ENCODE measurements around the gene PTPN22. TPM values are rescaled to one million over a fixed set of nuclear protein-coding genes. Genes with fewer than 3 reads are reported as not detected.
A peak's percentile ranks its signal among the peaks of the same experiment; 100 is the strongest.

The PTPN22 gene
- total and polyA plus RNA-seq, 2 experiments from 2014 or later, result 0.17 to 0.47 TPM

GRCh38 chr1:113868387-113869083 lies 3.0 kb downstream of the PTPN22 start:
- H3K9me2 ChIP-seq (replicated peaks; ENCODE audit: insufficient read depth), result no peaks in the 10 kb centered on the region
- H3K79me2 ChIP-seq, result no peaks in the 10 kb centered on the region
- no peaks in the 10 kb centered on the region for H3K27me3 ChIP-seq
- TF ChIP-seq EZH2 (IDR thresholded peaks at IDR 0.05; ENCODE audit: borderline replicate concordance) (no peak), EZH2phosphoT487 (IDR thresholded peaks at IDR 0.05; ENCODE audit: low read depth, severe bottlenecking, unreplicated experiment) (no peak), CTCF (IDR thresholded peaks at IDR 0.05; ENCODE audit: poor library complexity) (no peak)
- H3K4me3 ChIP-seq, result no peak overlapping the region
- no peak overlapping the region for H3K4me2 ChIP-seq
- H3K9me3 ChIP-seq (ENCODE audit: low read depth), result no peaks in the 10 kb centered on the region
- H4K20me1 ChIP-seq (ENCODE audit: insufficient read depth, poor library complexity, severe bottlenecking), result no peaks in the 10 kb centered on the region
- WGBS (ENCODE audit: low lambda C conversion rate, missing lambda C conversion rate), result 86% methylated on average over 4 of the region's 4 CpGs
- no peaks in the 10 kb centered on the region for H3K4me1 ChIP-seq (ENCODE audit: insufficient read depth)
- no peak for DNase-seq (ENCODE audit: low spot score)
- no peaks in the 10 kb centered on the region for H3K36me3 ChIP-seq (replicated peaks; ENCODE audit: insufficient read depth, low read depth)
- no peak overlapping the region for H2AFZ ChIP-seq
- no peak overlapping the region for H3K27ac ChIP-seq

- Histone ChIP-seq H2AFZ (no peak overlapping the region), H3K4me3 (no peak overlapping the region), H3K4me2 (no peak overlapping the region), H3K4me1 (ENCODE audit: insufficient read depth) (no peaks in the 10 kb centered on the region), H4K20me1 (ENCODE audit: insufficient read depth, poor library complexity, severe bottlenecking) (no peaks in the 10 kb centered on the region), H3K9me2 (replicated peaks; ENCODE audit: insufficient read depth) (no peaks in the 10 kb centered on the region), H3K27me3 (no peaks in the 10 kb centered on the region), H3K27ac (no peak overlapping the region), H3K79me2 (no peaks in the 10 kb centered on the region), H3K9me3 (ENCODE audit: low read depth) (no peaks in the 10 kb centered on the region), H3K36me3 (replicated peaks; ENCODE audit: insufficient read depth, low read depth) (no peaks in the 10 kb centered on the region)
- TF ChIP-seq EZH2phosphoT487 (IDR thresholded peaks at IDR 0.05; ENCODE audit: low read depth, severe bottlenecking, unreplicated experiment), result no peak
- TF ChIP-seq EZH2 (IDR thresholded peaks at IDR 0.05; ENCODE audit: borderline replicate concordance), result no peak
- no peak for TF ChIP-seq CTCF (IDR thresholded peaks at IDR 0.05; ENCODE audit: poor library complexity)
- DNase-seq (ENCODE audit: low spot score), result no peak
- 94% methylated on average over 5 of the region's 5 CpGs for WGBS (ENCODE audit: low lambda C conversion rate, missing lambda C conversion rate)
Measured at GRCh38 chr1:113861641-113862040, 9.9 kb downstream of the PTPN22 start.

- Histone ChIP-seq H3K4me2 (no peak overlapping the region), H3K27me3 (no peaks in the 10 kb centered on the region), H3K36me3 (replicated peaks; ENCODE audit: insufficient read depth, low read depth) (no peaks in the 10 kb centered on the region), H3K4me1 (ENCODE audit: insufficient read depth) (no peaks in the 10 kb centered on the region), H2AFZ (peak overlapping the region; percentile 46), H4K20me1 (ENCODE audit: insufficient read depth, poor library complexity, severe bottlenecking) (no peaks in the 10 kb centered on the region), H3K4me3 (no peak overlapping the region), H3K9me3 (ENCODE audit: low read depth) (no peaks in the 10 kb centered on the region), H3K79me2 (no peaks in the 10 kb centered on the region), H3K9me2 (replicated peaks; ENCODE audit: insufficient read depth) (no peaks in the 10 kb centered on the region), H3K27ac (no peak overlapping the region)
- 82% methylated on average over 3 of the region's 3 CpGs for WGBS (ENCODE audit: low lambda C conversion rate, missing lambda C conversion rate)
- TF ChIP-seq EZH2 (IDR thresholded peaks at IDR 0.05; ENCODE audit: borderline replicate concordance) (no peak), CTCF (IDR thresholded peaks at IDR 0.05; ENCODE audit: poor library complexity) (no peak), EZH2phosphoT487 (IDR thresholded peaks at IDR 0.05; ENCODE audit: low read depth, severe bottlenecking, unreplicated experiment) (no peak)
- DNase-seq (ENCODE audit: low spot score), result no peak
Measured at GRCh38 chr1:113860891-113861290, 10.6 kb downstream of the PTPN22 start.
